K562 (cell line): ENCODE results near the gene TNNT1. TPM values are rescaled to one million over a fixed set of nuclear protein-coding genes. Genes with fewer than 3 reads are reported as not detected.

Experiments
- ATAC-seq: fragments of 200-7000 bp; cut with Tn5 transposase; 3 replicates; pipeline ENCODE4 v1.9.1; 2020; ENCODE audit warnings: moderate library complexity
- BruUV-seq: library from RNA; stranded (reverse); fragments of 400-500 nt; replicated peaks from 2 replicates; lab custom pipeline; 2021; lab: Mats Ljungman, UMichigan
- CTCF ChIA-PET: fragments of 300-600 bp; formaldehyde crosslinking; extraction: SDS; loops from one replicate; lab custom pipeline; 2021; ENCODE audit warnings: low intra/inter-chr PET ratio; lab: Yijun Ruan, JAX
- POLR2A ChIA-PET: fragments of 300-600, 350-650 bp; sonication (Branson Sonifier 250); formaldehyde crosslinking; extraction: SDS; loops from one replicate; lab custom pipeline; 2021; ENCODE audit warnings: antibody characterized with exemption, inconsistent platforms; lab: Yijun Ruan, JAX
- DNase-seq, 4 experiments: peaks; one replicate each; pipeline versions ENCODE4 v3.0.0 to v3.0.0-alpha.2; 2011 to 2018; ENCODE audit warnings: low spot score in 3 of 4, mixed read lengths in 3 of 4; ENCODE audit errors: extremely low read depth in 1 of 4
- FAIRE-seq: peaks from 2 replicates; lab custom pipeline; 2011; peaks lifted over from hg19 to GRCh38; lab: Jason Lieb, UNC
- H2AFZ ChIP-seq: 2 replicates; pipeline ENCODE4 v1.6.0; 2011; ENCODE audit warnings: low read depth, low read length, control low read depth, inconsistent platforms
- H3K27ac ChIP-seq: fragments of 200-600 bp; 3 replicates; pipeline ENCODE4 v1.8.0; 2011; ENCODE audit warnings: low read depth, mild to moderate bottlenecking, control low read depth, inconsistent platforms, low read length, moderate library complexity, mixed read lengths; ENCODE audit errors: extremely low read depth
- H3K27me3 ChIP-seq, 2 experiments: fragments of 300-600 bp in 1 of 2; 2 replicates in 1 of 2; 3 replicates in 1 of 2; pipeline versions ENCODE4 v1.6.0 to v1.8.0; 2011; ENCODE audit warnings: inconsistent platforms in 2 of 2, low read length in 2 of 2, mild to moderate bottlenecking in 1 of 2, mixed read lengths in 1 of 2, moderate library complexity in 1 of 2; ENCODE audit not compliant: control insufficient read depth in 2 of 2, insufficient read depth in 2 of 2
- H3K36me3 ChIP-seq: fragments of 300-600 bp; 3 replicates; pipeline ENCODE4 v1.8.0; 2011; ENCODE audit warnings: mild to moderate bottlenecking, low read length, inconsistent platforms; ENCODE audit not compliant: control insufficient read depth, insufficient read depth
- H3K4me1 ChIP-seq, 2 experiments: fragments of 200-600 bp in 1 of 2; replicated peaks in 1 of 2; 2 replicates in 1 of 2; 3 replicates in 1 of 2; pipeline versions ENCODE4 v1.5.1 to v1.8.0; 2011; ENCODE audit warnings: inconsistent platforms in 2 of 2, low read length in 2 of 2, mild to moderate bottlenecking in 1 of 2, mixed read lengths in 1 of 2, moderate library complexity in 1 of 2; ENCODE audit not compliant: control insufficient read depth in 2 of 2, insufficient read depth in 2 of 2
- H3K4me2 ChIP-seq: 2 replicates; pipeline ENCODE4 v1.6.1; 2011; ENCODE audit warnings: low read length, control low read depth, inconsistent platforms, mixed read lengths; ENCODE audit not compliant: insufficient read depth
- H3K4me3 ChIP-seq: fragments of 200-600 bp; sonication (generic), shearing (Covaris generic); 2 replicates; pipeline ENCODE4 v1.5.1; 2016; ENCODE audit warnings: control low read depth, inconsistent platforms
- H3K79me2 ChIP-seq: fragments of 200-600 bp; 3 replicates; pipeline ENCODE4 v1.8.0; 2011; ENCODE audit warnings: low read length, inconsistent platforms; ENCODE audit not compliant: control insufficient read depth, insufficient read depth
- H3K9ac ChIP-seq, 2 experiments: 2 replicates each; pipeline versions ENCODE4 v1.6.0 to v1.6.1; 2011; ENCODE audit warnings: low read depth in 2 of 2, low read length in 2 of 2, control low read depth in 1 of 2, inconsistent platforms in 1 of 2, mild to moderate bottlenecking in 1 of 2, mixed read lengths in 1 of 2; ENCODE audit not compliant: insufficient read depth in 1 of 2
- H3K9me1 ChIP-seq: one replicate; pipeline ENCODE4 v1.6.0; 2011; ENCODE audit warnings: inconsistent platforms, mild to moderate bottlenecking, low read length, moderate library complexity; ENCODE audit not compliant: control insufficient read depth, insufficient read depth
- H3K9me3 ChIP-seq: replicated peaks from 2 replicates; pipeline ENCODE4 v1.5.1; 2011; ENCODE audit warnings: low read depth, low read length, inconsistent platforms; ENCODE audit not compliant: control insufficient read depth, insufficient read depth
- H4K20me1 ChIP-seq: replicated peaks from 2 replicates; pipeline ENCODE4 v1.6.1; 2011; ENCODE audit warnings: low read length, inconsistent platforms, mixed read lengths; ENCODE audit not compliant: control insufficient read depth, insufficient read depth
- ELK3 ChIP-seq: fragments of 450-650 bp; formaldehyde crosslinking; IDR thresholded peaks from 2 replicates; pipeline ENCODE4 v1.4.0; 2020; ENCODE audit warnings: mild to moderate bottlenecking
- EP400 ChIP-seq: fragments of 450-650 bp; IDR thresholded peaks from 2 replicates; pipeline ENCODE4 v1.6.1; 2017; ENCODE audit warnings: antibody characterized with exemption, mild to moderate bottlenecking, moderate library complexity
- MAX ChIP-seq: sonication (generic); formaldehyde crosslinking; IDR thresholded peaks from 2 replicates; pipeline ENCODE4 v1.9.0; 2022; ENCODE audit warnings: mild to moderate bottlenecking, missing genetic modification reagents
- MTA3 ChIP-seq: fragments of 450-650 bp; formaldehyde crosslinking; IDR thresholded peaks from 2 replicates; pipeline ENCODE4 v1.6.1; 2017; ENCODE audit warnings: mild to moderate bottlenecking, borderline replicate concordance
- MYC ChIP-seq, 2 experiments: fragments of 250-450 bp in 1 of 2; sonication (Bioruptor Pico) in 1 of 2; IDR thresholded peaks; 2 replicates each; pipeline versions ENCODE4 v1.5.1 to v1.6.1; 2012 to 2021; ENCODE audit warnings: low read depth in 2 of 2, borderline replicate concordance in 1 of 2, improper control_type of control experiment in 1 of 2, low read length in 1 of 2, mild to moderate bottlenecking in 1 of 2, moderate library complexity in 1 of 2
- NCOR1 ChIP-seq: fragments of 450-650 bp; IDR thresholded peaks from 2 replicates; pipeline ENCODE4 v1.6.1; 2016; ENCODE audit warnings: mild to moderate bottlenecking, moderate library complexity
- PHB2 ChIP-seq: fragments of 450-650 bp; IDR thresholded peaks from 2 replicates; pipeline ENCODE4 v1.6.1; 2017; ENCODE audit warnings: low read depth
- POU5F1 ChIP-seq: fragments of 150-350 bp; IDR thresholded peaks from 2 replicates; pipeline ENCODE4 v1.6.1; 2014; ENCODE audit warnings: borderline replicate concordance, low read length, low read depth, mild to moderate bottlenecking; ENCODE audit not compliant: partially characterized antibody
- RBFOX2 ChIP-seq: fragments of 200-400 bp; formaldehyde crosslinking; IDR thresholded peaks from 2 replicates; pipeline ENCODE4 v1.6.1; 2017; ENCODE audit warnings: low read depth, mild to moderate bottlenecking, low read length, moderate library complexity
- ZBTB12 ChIP-seq: fragments of 250-450 bp; sonication (Bioruptor Pico); IDR thresholded peaks from 2 replicates; pipeline ENCODE4 v1.4.0; 2020
- ZC3H11A ChIP-seq: IDR thresholded peaks from 2 replicates; pipeline ENCODE4 v1.6.1; 2012; ENCODE audit warnings: low read depth, low read length, improper control_type of control experiment
- ZC3H8 ChIP-seq: fragments of 450-650 bp; IDR thresholded peaks from 2 replicates; pipeline ENCODE4 v1.6.1; 2017
- WGBS: fragments of 100-300 bp; shearing (Covaris generic); methylation state at CpG from one replicate; pipeline ENCODE4 v1.1.6; 2016; ENCODE audit warnings: low coverage, mixed read lengths; ENCODE audit not compliant: insufficient coverage; ENCODE audit errors: missing lambda C conversion rate; 5-methylcytosine and 5-hydroxymethylcytosine counted together
- in situ Hi-C: fragments of 300-500 bp; cut with MboI; formaldehyde crosslinking; loops from 4 replicates; pipeline ENCODE4 v1.15.0; 2018; ENCODE audit warnings: inconsistent platforms, mixed read lengths
- intact Hi-C: fragments of 100-400 bp; cut with micrococcal nuclease; formaldehyde crosslinking; loops from 2 replicates; pipeline ENCODE4 v1.14.2; 2022
- polyA plus RNA-seq, 8 experiments: library from polyadenylated mRNA; depleted of rRNA in 4 of 8; stranded (reverse) in 5 of 8; unstranded in 3 of 8; fragments of >200 nt; fragmentation: Nextera tagmentation in 2 of 8; fragmentation: Illumina TruSeq in 1 of 8; extraction: Ambion mirVana in 2 of 8; extraction: Trizol in 1 of 8; gene quantifications; 2 replicates each; pipeline versions ENCODE4 v1.2.1 to v1.2.3, GENCODE V29; 2011 to 2014; ENCODE audit warnings: inconsistent platforms in 1 of 8, missing spikeins in 1 of 8
- total RNA-seq, 7 experiments: library from RNA; depleted of rRNA in 6 of 7; stranded (reverse); fragments of >200 nt in 6 of 7; fragmentation: Illumina TruSeq in 2 of 7; extraction: Trizol in 2 of 7; gene quantifications; 2 replicates each; pipeline versions ENCODE4 v1.2.1 to v1.2.3, GENCODE V29; 2011 to 2021; ENCODE audit warnings: low replicate concordance in 1 of 7
- TF ChIP-seq, protein P1 (sequence below): fragments of 450-650 bp; IDR thresholded peaks from 2 replicates; pipeline ENCODE4 v1.6.1; 2017; ENCODE audit warnings: antibody characterized with exemption

TNNT1 gene
- total and polyA plus RNA-seq, 9 of the 15 experiments (the other 6 are each of a cell fraction or from before 2014, with no cell fraction given): 31.8 to 390 (median 227) TPM

DNA sequence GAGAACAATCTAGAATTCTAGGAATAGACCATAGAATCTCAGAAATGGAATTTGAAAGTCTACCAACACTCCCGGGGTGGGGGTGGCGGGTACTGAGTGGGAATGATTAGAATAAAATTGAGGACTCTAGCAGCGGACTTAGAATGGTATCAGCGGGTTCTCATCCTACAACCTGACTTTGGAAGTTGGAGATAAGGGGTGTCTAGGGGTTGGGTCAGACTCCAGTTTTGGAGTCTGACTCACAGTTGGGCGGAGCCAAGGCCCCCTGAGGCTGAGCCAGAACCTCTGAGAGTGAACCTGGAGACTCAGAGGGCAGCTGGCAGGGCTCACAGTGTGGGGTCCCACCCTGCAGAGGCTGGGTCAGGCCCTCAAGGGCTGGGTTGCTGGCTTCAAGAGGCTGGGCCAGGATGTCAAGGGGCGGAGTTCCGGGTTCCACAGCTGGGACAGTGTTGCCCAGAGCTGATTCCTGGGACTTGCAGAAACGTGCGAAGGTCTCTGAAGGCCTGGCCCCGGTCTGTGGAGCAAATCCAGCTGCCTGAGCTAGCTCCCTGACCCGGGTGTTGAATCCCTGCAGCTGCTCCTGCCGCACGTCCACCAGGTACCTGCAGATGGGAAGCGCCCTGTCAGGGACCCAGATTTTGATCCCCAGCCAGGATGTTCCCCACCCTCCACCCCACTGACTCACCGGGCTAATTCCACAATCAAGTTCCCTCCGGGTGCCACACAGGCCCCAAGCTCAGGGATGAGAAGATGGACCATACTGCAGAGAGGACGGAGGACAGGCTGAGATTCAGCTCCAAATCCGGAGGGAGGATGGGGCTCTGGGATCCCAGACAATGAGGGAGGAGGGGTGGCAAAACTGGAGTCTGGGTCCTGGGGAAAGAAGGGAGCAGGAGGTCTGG is 10.1 kb upstream of the TNNT1 start:
- H3K4me3 ChIP-seq: peak overlapping the region; percentile 42
- FAIRE-seq (peak; percentile 100), DNase-seq (peak; percentile 77 to 99 (median 85)), ATAC-seq (peak; percentile 84)
- no peaks in the 10 kb centered on the region for H3K27me3 ChIP-seq
- H3K36me3 ChIP-seq: peaks cover 8% of the 10 kb centered on the region; the same call in 1 of the 3 replicates
- H3K9ac ChIP-seq: peak overlapping the region; percentile 67 to 90; a peak in 3 of 4 replicates
- intact Hi-C loops: loop anchor here (1.0 to 10.0 kb wide), 3 partner anchors 13 to 346 kb away; no protein-coding TSS in a partner anchor
- peak overlapping the region; percentile 66 for H3K27ac ChIP-seq
- 2% methylated on average over 18 of the region's 18 CpGs for WGBS
- peak overlapping the region; percentile 79 for H3K4me2 ChIP-seq
- peak overlapping the region; percentile 18; the same call in 1 of the 2 replicates for H2AFZ ChIP-seq
- H3K4me1 ChIP-seq: peaks cover 34 to 64% of the 10 kb centered on the region in 2 experiments
- no peaks in the 10 kb centered on the region for H4K20me1 ChIP-seq
- in situ Hi-C loops: loop anchor here (25.0 kb wide), 1 partner anchor 978 kb away; the partner anchor contains the start of gene ZNF444
- no peaks in the 10 kb centered on the region for H3K9me3 ChIP-seq
- BruUV-seq: TSS peak; percentile 93
- H3K79me2 ChIP-seq: peaks cover 14% of the 10 kb centered on the region
- ChIA-PET CTCF (interaction anchor here (0.8 kb wide), 1 partner anchor 144 kb away, joined by 3 read pairs; no protein-coding TSS in a partner anchor), POLR2A (interaction anchor here (0.6 to 2.9 kb wide), 9 partner anchors 12 to 228 kb away, joined by 3 to 13 read pairs (median 3); no protein-coding TSS in a partner anchor)
- no peaks in the 10 kb centered on the region for H3K9me1 ChIP-seq
- TF ChIP-seq ZC3H11A (no peak), ELK3 (CRISPR knock-in tag) (no peak), EP400 (peak; percentile 33; the same call in 1 of the 2 replicates), MAX (CRISPR knock-in tag) (peak; percentile 48; the same call in 1 of the 2 replicates), PHB2 (no peak), MTA3 (peak; percentile 73; the same call in 1 of the 2 replicates), NCOR1 (peak; percentile 86), ZBTB12 (CRISPR knock-in tag) (no peak), MYC (IDR thresholded peaks at IDR 0.05; ENCODE audit: low read depth, low read length) (peak; percentile 38), MYC (CRISPR knock-in tag; IDR thresholded peaks at IDR 0.05; ENCODE audit: borderline replicate concordance, low read depth) (no peak; the same call in 1 of the 2 replicates), POU5F1 (peak; percentile 34), RBFOX2 (peak; percentile 86), ZC3H8 (no peak)
- TF ChIP-seq, protein P1, sequence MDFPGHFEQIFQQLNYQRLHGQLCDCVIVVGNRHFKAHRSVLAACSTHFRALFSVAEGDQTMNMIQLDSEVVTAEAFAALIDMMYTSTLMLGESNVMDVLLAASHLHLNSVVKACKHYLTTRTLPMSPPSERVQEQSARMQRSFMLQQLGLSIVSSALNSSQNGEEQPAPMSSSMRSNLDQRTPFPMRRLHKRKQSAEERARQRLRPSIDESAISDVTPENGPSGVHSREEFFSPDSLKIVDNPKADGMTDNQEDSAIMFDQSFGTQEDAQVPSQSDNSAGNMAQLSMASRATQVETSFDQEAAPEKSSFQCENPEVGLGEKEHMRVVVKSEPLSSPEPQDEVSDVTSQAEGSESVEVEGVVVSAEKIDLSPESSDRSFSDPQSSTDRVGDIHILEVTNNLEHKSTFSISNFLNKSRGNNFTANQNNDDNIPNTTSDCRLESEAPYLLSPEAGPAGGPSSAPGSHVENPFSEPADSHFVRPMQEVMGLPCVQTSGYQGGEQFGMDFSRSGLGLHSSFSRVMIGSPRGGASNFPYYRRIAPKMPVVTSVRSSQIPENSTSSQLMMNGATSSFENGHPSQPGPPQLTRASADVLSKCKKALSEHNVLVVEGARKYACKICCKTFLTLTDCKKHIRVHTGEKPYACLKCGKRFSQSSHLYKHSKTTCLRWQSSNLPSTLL: no peak
